Cardiac muscle cell (in vitro differentiated cells and primary cell): ENCODE data around the gene ZNF30. TPM values are rescaled to one million over a fixed set of nuclear protein-coding genes. Genes with fewer than 3 reads are reported as not detected.

Experiments
- DNase-seq, 2 donors: peaks; one replicate each; pipeline versions ENCODE4 v3.0.0 to v3.0.0-alpha.2; 2010 to 2017; ENCODE audit warnings: low read depth in 1 of 2, low spot score in 1 of 2
- H3K27ac ChIP-seq: fragments of 200-600 bp; sonication (generic); 2 replicates; pipeline ENCODE4 v1.5.1; 2016
- H3K27me3 ChIP-seq: fragments of 200-600 bp; sonication (generic); 2 replicates; pipeline ENCODE4 v1.6.0; 2016; ENCODE audit warnings: control low read depth
- H3K36me3 ChIP-seq: fragments of 200-600 bp; sonication (generic); 2 replicates; pipeline ENCODE4 v1.5.1; 2016; ENCODE audit warnings: control low read depth
- H3K4me1 ChIP-seq: fragments of 200-600 bp; sonication (generic); 2 replicates; pipeline ENCODE4 v1.8.1; 2017; ENCODE audit warnings: low read depth, mild to moderate bottlenecking, mixed run types
- H3K4me3 ChIP-seq: fragments of 200-600 bp; sonication (generic); 2 replicates; pipeline ENCODE4 v1.5.1; 2016; ENCODE audit warnings: mild to moderate bottlenecking
- H3K9me3 ChIP-seq: fragments of 200-600 bp; sonication (generic); 2 replicates; pipeline ENCODE4 v1.5.1; 2017; ENCODE audit warnings: low read depth, mild to moderate bottlenecking, control low read depth
- CTCF ChIP-seq: IDR thresholded peaks from 2 replicates; pipeline ENCODE4 v1.5.1; 2012; ENCODE audit warnings: low read depth, mild to moderate bottlenecking, low read length
- polyA plus RNA-seq: library from polyadenylated mRNA; unstranded; fragments of >200 nt; fragmentation: Nextera tagmentation; extraction: Ambion mirVana; gene quantifications from 2 replicates; pipeline ENCODE4 v1.2.1, GENCODE V29; 2016
- total RNA-seq: library from RNA; depleted of rRNA; stranded (reverse); fragments of >200 nt; gene quantifications from 2 replicates; pipeline ENCODE4 v1.2.3, GENCODE V29; 2016

ZNF30 gene
- total and polyA plus RNA-seq, 2 experiments from 2014 or later, result 4.1 to 4.7 TPM

GRCh38 chr19:34984287-34984686 is 57.6 kb downstream of the ZNF30 start:
- Histone ChIP-seq H3K9me3 (no peaks in the 10 kb centered on the region), H3K36me3 (no peaks in the 10 kb centered on the region)
- TF ChIP-seq CTCF, result no peak

GRCh38 chr19:34985249-34986022 is 58.7 kb downstream of the ZNF30 start:
- H3K27me3 ChIP-seq, result no peaks in the 10 kb centered on the region
- peak; percentile 10 for TF ChIP-seq CTCF
- H3K27ac ChIP-seq, result no peak overlapping the region
- no peaks in the 10 kb centered on the region for H3K4me1 ChIP-seq
- peak in 1 of 2 donors; percentile 88 for DNase-seq
- H3K4me3 ChIP-seq, result no peak overlapping the region
- H3K9me3 ChIP-seq, result no peaks in the 10 kb centered on the region
- H3K36me3 ChIP-seq, result no peaks in the 10 kb centered on the region

More at GRCh38 chr19:34984287-34984686, 57.6 kb downstream of the ZNF30 start:
- Histone ChIP-seq H3K4me1 (no peaks in the 10 kb centered on the region), H3K27ac (no peak overlapping the region), H3K4me3 (no peak overlapping the region), H3K27me3 (no peaks in the 10 kb centered on the region)
- DNase-seq, result no peak

GRCh38 chr19:34988119-34988518 is 61.4 kb downstream of the ZNF30 start:
- Histone ChIP-seq H3K4me3 (no peak overlapping the region), H3K36me3 (no peaks in the 10 kb centered on the region), H3K4me1 (no peaks in the 10 kb centered on the region), H3K27me3 (no peaks in the 10 kb centered on the region), H3K27ac (no peak overlapping the region), H3K9me3 (no peaks in the 10 kb centered on the region)
- TF ChIP-seq CTCF, result no peak
- DNase-seq, result no peak

- DNase-seq, result no peak
- no peaks in the 10 kb centered on the region for H3K27me3 ChIP-seq
- no peaks in the 10 kb centered on the region for H3K36me3 ChIP-seq
- H3K4me1 ChIP-seq, result no peaks in the 10 kb centered on the region
- no peak overlapping the region for H3K4me3 ChIP-seq
- no peaks in the 10 kb centered on the region for H3K9me3 ChIP-seq
- no peak overlapping the region for H3K27ac ChIP-seq
- no peak for TF ChIP-seq CTCF
Measured at GRCh38 chr19:34989298-34989697, 62.6 kb downstream of the ZNF30 start.

GRCh38 chr19:34990578-34991192 is 64.0 kb downstream of the ZNF30 start:
- H3K4me1 ChIP-seq, result no peaks in the 10 kb centered on the region
- no peaks in the 10 kb centered on the region for H3K36me3 ChIP-seq
- H3K9me3 ChIP-seq, result no peaks in the 10 kb centered on the region
- TF ChIP-seq CTCF, result no peak
- no peak for DNase-seq
- H3K27ac ChIP-seq, result no peak overlapping the region
- H3K27me3 ChIP-seq, result no peaks in the 10 kb centered on the region
- no peak overlapping the region for H3K4me3 ChIP-seq
